DLD1 (cell line): ENCODE data around the gene ALS2.
"Not testable (repeated sequence)": the region's sequence is repeated elsewhere in the genome, so short reads cannot be mapped to it uniquely, and the experiment has no call there.

Experiments
- in situ Hi-C: cut with HindIII; loops from 2 replicates; pipeline ENCODE4 v1.10.0; 2017; ENCODE audit warnings: low sequenced_read_pairs

The ALS2 gene

DNA sequence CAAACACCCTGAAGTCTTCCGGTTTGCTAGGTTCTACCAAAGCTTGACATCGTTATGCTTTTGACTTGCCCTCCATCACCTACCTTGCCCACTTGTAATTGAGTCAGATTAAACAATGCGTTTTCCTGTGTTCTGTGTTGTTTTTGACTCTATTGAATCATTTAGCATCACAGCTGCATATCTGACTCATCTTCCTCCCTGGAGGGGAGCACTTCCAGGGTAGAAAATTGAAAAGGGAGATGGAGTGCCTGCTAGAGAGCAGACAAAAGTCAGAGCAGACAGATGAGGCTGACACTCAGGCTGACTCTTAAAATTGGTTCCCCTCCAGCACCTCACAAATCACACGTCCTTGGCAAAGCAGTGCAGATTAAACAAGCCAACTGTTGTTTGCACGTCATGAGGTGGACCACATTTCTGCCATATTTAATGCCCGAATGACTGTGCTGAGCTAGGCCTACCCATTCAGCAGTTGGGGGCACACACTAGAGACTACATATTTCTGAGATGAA is 84.5 kb downstream of the ALS2 start:
- in situ Hi-C loops: no loop called here

DNA sequence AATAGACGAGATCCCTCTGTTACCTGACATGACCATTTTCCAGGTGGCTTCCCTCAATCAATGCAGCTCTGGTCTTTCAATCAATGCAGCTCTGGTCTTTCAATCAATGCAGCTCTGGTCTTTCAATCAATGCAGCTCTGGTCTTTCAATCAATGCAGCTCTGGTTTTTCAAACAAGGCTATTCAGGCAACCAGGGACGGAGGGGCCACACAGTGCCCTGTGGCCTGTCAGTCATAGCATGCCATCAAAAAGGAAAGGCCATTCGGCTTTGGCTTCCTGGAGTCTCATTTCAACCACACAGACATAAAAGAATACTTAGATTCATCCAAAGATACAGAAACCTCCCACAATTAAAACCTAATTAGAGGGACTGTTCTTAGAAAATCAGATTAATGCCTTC is 95.6 kb downstream of the ALS2 start:
- in situ Hi-C loops: no loop called here

DNA sequence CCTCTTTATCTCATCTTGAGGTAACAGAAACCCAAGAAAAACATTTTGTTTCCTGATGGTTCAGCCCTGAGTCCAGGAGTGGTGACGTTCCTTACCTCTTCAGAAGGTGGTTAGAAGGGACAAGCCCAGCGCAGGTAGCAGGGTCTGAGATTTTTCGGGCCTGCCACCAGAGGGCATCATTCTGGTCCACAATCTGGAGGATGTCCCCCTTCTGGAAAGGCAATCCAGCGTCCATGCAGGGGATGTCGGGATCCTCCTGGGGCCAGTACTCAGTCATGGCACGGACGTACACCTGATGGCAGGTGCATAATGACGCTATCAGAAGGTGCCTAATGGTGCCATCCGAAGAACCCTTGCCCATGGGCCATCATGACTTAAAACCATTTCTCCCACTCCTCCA is 100.0 kb downstream of the ALS2 start:
- in situ Hi-C loops: no loop called here

- in situ Hi-C loops: no loop called here
Observed at GRCh38 chr2:201678401-201678800, 102.3 kb downstream of the ALS2 start.

DNA sequence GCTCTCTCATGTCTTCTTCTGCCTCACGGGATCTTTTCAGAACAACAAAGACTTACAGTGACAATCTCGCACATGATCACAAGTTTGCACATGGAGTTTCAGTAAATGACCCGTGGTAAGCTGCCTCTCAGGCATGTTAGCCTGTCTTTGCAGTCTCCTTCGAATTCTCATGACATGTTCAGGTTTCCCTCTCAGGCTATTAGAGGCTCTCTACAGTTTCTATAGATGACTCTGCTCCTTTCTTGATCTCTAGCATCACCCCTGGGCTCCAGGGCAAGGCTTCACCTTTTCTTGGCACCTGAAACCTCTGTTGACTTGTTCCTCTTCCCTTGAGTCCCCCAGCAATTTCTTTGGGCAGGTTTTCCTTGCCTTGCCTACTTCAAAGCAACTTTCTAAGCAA is 105.3 kb downstream of the ALS2 start:
- in situ Hi-C loops: no loop called here

- in situ Hi-C loops: no loop called here
Observed at GRCh38 chr2:201674794-201675193, 105.9 kb downstream of the ALS2 start.

- in situ Hi-C loops: no loop called here
Observed at GRCh38 chr2:201674298-201674697, 106.4 kb downstream of the ALS2 start.

- in situ Hi-C loops: no loop called here
Observed at GRCh38 chr2:201673546-201673945, 107.2 kb downstream of the ALS2 start.

DNA sequence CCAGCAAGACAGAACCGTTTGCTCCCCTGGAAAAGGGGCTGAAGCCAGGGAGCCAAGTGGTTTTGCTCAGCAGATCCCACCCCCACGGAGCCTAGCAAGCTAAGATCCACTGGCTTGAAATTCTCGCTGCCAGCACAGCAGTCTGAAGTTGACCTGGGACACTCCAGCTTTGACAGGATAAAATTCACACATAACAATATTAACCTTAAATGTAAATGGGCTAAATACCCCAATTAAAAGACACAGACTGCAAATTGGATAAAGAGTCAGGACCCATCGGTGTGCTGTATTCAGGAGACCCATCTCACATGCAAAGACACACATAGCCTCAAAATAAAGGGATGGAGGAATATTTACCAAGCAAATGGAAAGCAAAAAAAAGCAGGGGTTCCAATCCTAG is 109.5 kb downstream of the ALS2 start:
- in situ Hi-C loops: not testable (repeated sequence)

- in situ Hi-C loops: no loop called here
Observed at GRCh38 chr2:201669865-201670264, 110.9 kb downstream of the ALS2 start.

DNA sequence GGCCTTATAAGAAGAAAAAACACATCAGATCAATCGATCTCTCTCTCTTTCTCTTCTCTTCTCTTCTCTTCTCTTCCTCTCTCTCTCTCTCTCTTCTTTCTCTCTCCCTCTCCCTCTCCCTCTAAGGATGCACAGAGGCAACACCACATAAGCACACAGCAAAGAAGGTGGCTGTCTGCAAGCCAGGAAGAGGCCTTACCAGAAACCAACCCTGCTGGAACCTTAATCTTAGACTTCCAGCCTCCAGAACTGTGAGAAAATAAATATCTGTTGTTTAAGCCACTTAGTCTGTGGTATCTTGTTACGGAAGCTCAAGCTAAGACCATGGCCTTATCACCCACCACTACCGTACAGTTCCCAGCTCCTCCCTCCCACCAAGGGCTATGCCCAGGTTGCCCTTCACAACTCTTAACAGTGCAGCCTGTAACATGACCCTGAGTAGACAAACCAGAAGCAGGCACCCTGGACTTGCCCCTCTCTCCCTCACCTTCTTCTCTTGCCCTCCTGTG is 112.3 kb downstream of the ALS2 start:
- in situ Hi-C loops: no loop called here

- in situ Hi-C loops: no loop called here
Observed at GRCh38 chr2:201664334-201664733, 116.4 kb downstream of the ALS2 start.

GRCh38 chr2:201661366-201661765 is 119.4 kb downstream of the ALS2 start:
- in situ Hi-C loops: no loop called here

DNA sequence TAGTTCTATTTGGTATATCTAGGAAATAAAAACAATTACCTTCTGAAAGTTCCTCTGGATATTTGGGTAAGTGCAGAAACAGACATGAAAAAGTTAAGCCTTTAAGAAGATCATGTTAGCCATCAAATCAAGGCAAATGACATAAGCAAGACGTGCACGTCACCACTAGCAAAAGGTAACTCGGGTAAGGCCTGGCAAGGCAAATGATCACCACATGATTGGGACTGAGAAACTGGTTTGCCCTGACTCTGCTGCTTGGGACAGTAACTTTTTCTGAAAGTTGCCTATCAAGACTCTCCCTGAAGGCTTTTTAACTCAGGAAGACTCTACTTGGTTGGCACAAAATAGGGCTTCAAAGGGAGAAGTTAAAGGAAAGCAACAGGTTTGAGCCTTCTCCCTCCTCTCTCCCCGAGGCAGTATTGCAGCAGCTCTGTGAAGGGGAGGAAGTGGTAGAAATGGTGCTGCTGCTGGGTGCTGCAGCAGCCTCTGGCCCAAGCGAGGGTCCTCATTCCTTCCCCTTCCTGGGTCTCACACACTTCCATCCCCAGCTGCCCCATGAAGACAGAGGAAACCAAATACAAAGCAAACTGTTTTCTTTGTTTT is 120.3 kb downstream of the ALS2 start:
- in situ Hi-C loops: no loop called here

DNA sequence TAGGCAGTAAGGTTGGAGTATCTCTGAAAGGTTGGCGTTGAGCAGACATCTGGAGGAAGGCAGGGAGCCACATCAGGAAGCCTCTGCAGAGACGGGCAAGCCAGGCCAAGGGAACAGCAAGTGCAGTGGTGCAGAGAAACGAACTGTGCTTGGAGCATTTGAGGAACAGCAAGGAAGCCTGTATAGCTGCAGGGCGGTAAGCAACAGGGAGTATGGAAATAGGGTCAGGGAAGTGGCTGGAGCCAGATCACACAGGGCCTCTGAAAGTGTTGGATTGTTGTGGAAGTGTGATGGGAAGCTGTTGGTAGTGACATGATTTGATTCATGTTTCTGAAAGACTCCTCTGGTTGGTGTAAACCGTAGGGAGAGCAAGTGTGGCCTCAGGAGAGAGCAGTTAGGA is 124.0 kb downstream of the ALS2 start:
- in situ Hi-C loops: no loop called here

DNA sequence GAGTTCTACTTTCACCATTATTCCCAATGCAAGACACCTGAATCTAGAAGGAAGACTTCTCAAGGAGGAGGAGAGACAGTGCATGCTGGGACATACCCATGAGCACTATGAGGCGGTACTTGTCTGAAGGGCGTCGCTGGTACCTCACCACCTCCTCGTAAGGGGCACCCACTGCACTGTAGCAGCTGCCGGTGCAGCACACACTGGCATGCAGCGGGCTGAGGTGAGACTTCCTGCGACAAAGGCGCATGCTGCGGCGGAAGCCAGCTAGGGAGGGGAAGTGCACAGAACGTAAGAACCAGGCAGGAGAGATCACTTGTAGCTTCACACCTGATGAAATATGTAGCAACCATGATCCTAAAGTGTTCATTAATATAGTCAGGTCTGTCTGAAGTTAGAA is 124.6 kb downstream of the ALS2 start:
- in situ Hi-C loops: no loop called here

- in situ Hi-C loops: no loop called here
Observed at GRCh38 chr2:201654616-201655384, 125.9 kb downstream of the ALS2 start.

DNA sequence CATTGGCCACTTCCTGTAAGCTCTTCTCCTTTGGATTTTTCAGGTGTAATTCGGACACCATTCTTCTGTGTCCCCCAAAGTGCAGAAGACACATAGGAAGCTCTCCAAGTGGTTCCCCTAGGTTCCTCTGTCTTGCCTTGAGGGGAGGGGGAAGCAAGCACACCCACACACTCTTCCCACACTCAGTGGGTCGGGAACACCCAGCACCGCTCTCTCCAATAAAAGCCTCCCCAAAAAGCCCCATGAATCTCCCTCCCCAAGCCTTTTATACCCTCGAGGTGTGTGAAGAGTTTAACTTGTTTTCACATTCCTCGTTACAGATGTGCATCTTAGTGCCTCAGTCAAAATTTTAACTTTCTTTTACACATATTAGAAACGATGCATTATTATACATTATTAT is 127.5 kb downstream of the ALS2 start:
- in situ Hi-C loops: no loop called here
